ENCODE measurements around the gene TSPAN17. TPM values are rescaled to one million over a fixed set of nuclear protein-coding genes. Genes with fewer than 3 reads are reported as not detected.

The TSPAN17 gene
- total and polyA plus RNA-seq, 9 of the 15 experiments (the other 6 are each of a cell fraction or from before 2014, with no cell fraction given): 0.73 to 58.3 (median 34.5) TPM

GRCh38 chr5:176601901-176602482, 45.3 kb upstream of the TSPAN17 start (continued):
- TF ChIP-seq FOXO4 (CRISPR knock-in tag; IDR thresholded peaks at IDR 0.05): no peak
- no peak for TF ChIP-seq ZNF436 (CRISPR knock-in tag; IDR thresholded peaks at IDR 0.05)
- no peak for TF ChIP-seq NR4A1 (CRISPR knock-in tag; IDR thresholded peaks at IDR 0.05)
- no peak for TF ChIP-seq NR4A1 (tag; IDR thresholded peaks at IDR 0.05)
- no peak for TF ChIP-seq ETS1 (conservative IDR thresholded peaks at IDR 0.05; ENCODE audit: control insufficient read depth, low read depth, low read length)
- TF ChIP-seq NCOA4 (IDR thresholded peaks at IDR 0.05; ENCODE audit: partially characterized antibody): no peak
- no peak for TF ChIP-seq ZNF551 (CRISPR knock-in tag; IDR thresholded peaks at IDR 0.05)

- no peak overlapping the region for H3K4me2 ChIP-seq (ENCODE audit: insufficient read depth, low read length)
- BruUV-seq (replicated peaks): no TSS peak
- in situ Hi-C loops (cut with MboI) (no loop called here), intact Hi-C loops (cut with micrococcal nuclease) (no loop called here)
- H3K9me1 ChIP-seq (ENCODE audit: control insufficient read depth, insufficient read depth, low read length): no peaks in the 10 kb centered on the region
- no peak overlapping the region for H3K4me3 ChIP-seq
- ChIA-PET CTCF (ENCODE audit: low intra/inter-chr PET ratio) (no interaction called here), POLR2A (interaction anchor here (0.5 to 0.8 kb wide), 2 partner anchors 19 to 254 kb away, joined by 3 to 4 read pairs; no protein-coding TSS in a partner anchor)
- no peak overlapping the region; a peak in 1 of 4 replicates for H3K9ac ChIP-seq (ENCODE audit: insufficient read depth in 1 of 2, low read depth in 2 of 2, low read length in 2 of 2)
- peaks cover 15% of the 10 kb centered on the region for H4K20me1 ChIP-seq (replicated peaks; ENCODE audit: control insufficient read depth, insufficient read depth, low read length)
- 5% methylated on average over 2 of the region's 2 CpGs for WGBS (ENCODE audit: insufficient coverage, low coverage, missing lambda C conversion rate)
- FAIRE-seq (no peak), DNase-seq (ENCODE audit: extremely low read depth in 1 of 4, low spot score in 3 of 4) (no peak), ATAC-seq (peak; percentile 64)
- H3K79me2 ChIP-seq (ENCODE audit: control insufficient read depth, insufficient read depth, low read length): no peaks in the 10 kb centered on the region
- H3K27me3 ChIP-seq (ENCODE audit: control insufficient read depth in 2 of 2, insufficient read depth in 2 of 2, low read length in 2 of 2): no peaks in the 10 kb centered on the region
- H3K36me3 ChIP-seq (ENCODE audit: control insufficient read depth, insufficient read depth, low read length): peaks cover 9% of the 10 kb centered on the region; the same call in 2 of the 3 replicates
- H2AFZ ChIP-seq (ENCODE audit: low read depth, low read length): no peak overlapping the region
- H3K4me1 ChIP-seq (replicated peaks in 1 of 2; ENCODE audit: control insufficient read depth in 2 of 2, insufficient read depth in 2 of 2, low read length in 2 of 2): peaks cover 13 to 18% of the 10 kb centered on the region in 2 experiments; a peak in 4 of 5 replicates
- H3K27ac ChIP-seq (ENCODE audit: extremely low read depth, low read depth, low read length): no peak overlapping the region
- H3K9me3 ChIP-seq (replicated peaks; ENCODE audit: control insufficient read depth, insufficient read depth, low read depth, low read length): no peaks in the 10 kb centered on the region
- TF ChIP-seq ZNF253 (CRISPR knock-in tag; conservative IDR thresholded peaks at IDR 0.05): no peak
- TF ChIP-seq MLX (CRISPR knock-in tag; conservative IDR thresholded peaks at IDR 0.05): no peak
- 0 out of 2 replicates have a peak, but pooled peaks have one; percentile 5 for TF ChIP-seq CBFA2T3 (IDR thresholded peaks at IDR 0.05)
These were observed 44.2 kb upstream of the TSPAN17 start for GRCh38 chr5:176603091-176603490.
